Measurements from ENCODE around the gene ACMSD.
"Not testable (repeated sequence)": the region's sequence is repeated elsewhere in the genome, so short reads cannot be mapped to it uniquely, and the experiment has no call there.

Gene ACMSD

DNA sequence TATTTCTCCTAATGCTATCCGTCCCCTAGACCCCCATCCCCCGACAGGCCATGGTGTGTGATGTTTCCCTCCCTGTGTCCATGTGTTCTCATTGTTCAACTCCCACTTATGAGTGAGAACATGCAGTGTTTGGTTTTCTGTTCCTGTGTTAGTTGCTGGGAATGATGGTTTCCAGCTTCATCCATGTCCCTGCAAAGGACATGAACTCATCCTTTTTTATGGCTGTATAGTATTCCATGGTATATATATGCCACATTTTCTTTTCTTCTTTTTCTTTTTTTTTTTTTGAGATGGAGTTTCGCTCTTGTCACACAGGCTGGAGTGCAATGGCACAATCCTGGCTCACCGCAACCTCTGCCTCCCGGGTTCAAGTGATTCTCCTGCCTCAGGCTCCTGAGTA lies 9.2 kb downstream of the ACMSD start:
- DNase-seq (ENCODE audit: low read depth in 2 of 2): not testable (repeated sequence)

- DNase-seq (ENCODE audit: low read depth in 2 of 2): no peak
Measured at GRCh38 chr2:134852518-134852917, 14.1 kb downstream of the ACMSD start.

DNA sequence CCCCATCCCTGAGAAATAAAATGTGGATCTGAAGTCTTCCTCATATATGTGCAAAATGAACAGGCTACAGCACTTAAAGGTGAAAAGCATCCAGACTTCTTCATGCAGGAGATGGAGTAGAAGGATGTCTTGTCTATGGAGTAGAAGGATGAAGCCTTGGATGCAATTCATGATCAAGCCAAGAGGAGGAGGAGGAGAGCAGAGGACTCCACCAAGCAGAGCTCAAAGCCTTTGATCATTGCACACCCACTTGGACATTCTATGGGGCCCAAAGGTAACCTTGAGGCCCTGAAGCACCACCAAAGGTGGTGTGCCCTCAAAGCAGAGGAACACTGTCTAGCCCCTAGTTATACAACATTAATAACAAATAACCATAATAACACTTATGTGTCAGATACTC lies 17.3 kb downstream of the ACMSD start:
- no peak for DNase-seq (ENCODE audit: low read depth in 2 of 2)

DNA sequence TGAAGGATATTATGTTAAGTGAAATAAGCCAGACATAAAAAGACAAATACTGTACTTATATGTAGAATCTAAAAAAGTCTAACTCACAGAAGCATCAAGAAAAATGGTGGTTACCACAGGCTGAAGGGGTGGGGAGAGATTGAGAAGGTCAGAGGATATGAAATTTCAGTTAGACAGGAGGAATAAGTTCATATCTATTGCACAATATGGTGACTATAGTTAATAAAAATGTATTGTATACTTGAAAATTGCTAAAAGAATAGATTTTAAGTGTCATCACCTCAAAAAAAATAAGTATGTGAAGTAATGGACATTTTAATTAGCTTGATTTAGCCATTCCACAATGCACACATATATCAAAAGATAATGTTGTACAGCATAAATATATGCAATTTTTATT lies 19.8 kb downstream of the ACMSD start:
- DNase-seq (ENCODE audit: low read depth in 2 of 2): no peak

DNA sequence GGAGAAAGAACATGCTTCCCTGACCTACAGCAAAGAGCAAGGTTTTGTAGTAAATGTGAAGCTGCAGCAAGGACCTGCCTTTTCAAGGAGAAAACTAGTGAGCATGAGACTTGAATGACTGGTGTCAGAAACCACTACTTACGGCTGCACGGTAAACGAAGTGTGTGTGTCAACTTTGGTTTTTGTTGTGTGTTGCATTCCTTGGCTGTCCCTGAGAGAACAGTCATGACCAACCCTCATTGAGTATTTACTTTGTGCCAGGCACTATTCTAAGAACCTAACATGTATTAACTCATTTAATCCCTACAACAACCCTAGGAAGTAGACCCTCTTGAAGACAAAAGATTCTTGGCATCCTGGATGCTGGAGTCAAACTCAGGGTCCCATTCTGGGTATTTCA lies 22.8 kb downstream of the ACMSD start:
- DNase-seq (ENCODE audit: low read depth in 2 of 2): no peak

DNA sequence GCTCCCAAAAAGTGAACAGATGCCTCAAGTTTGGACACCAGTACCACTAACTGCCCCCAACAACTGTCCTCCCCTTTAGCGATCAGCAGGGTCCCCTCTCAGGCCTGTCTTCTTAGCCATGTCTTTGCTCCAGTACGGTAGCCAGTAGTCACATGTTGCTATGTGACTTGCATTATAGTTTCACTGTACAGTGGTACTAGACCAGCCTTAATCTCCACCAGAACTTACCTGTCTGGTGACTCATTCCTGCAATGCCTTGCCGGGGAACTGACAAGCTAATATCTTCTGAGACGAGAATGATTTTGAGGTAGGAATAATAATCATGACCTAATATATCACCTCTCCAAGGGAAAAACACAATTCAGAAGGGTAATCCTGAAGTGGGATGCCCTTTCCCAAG lies 23.7 kb downstream of the ACMSD start:
- no peak for DNase-seq (ENCODE audit: low read depth in 2 of 2)

DNA sequence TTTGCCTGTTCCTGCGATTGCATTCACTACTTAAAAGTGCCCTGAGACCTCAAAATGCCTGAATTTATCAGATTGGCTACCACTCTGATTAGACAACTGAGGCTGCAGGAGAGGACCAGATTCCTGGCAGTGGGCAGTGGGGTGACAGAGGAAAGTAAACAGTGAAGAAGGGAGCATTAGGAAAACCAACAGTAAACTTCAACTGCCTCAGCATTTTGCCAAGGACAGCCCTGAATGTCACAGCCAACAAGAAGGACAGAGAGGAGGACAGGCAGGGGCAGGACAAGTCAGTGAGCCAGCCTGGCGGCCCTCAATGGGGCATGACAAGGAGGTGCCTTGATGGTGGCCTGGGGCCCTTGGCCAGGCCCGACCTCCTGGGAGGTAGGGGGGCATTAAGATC lies 24.3 kb downstream of the ACMSD start:
- DNase-seq (ENCODE audit: low read depth in 2 of 2): no peak

DNA sequence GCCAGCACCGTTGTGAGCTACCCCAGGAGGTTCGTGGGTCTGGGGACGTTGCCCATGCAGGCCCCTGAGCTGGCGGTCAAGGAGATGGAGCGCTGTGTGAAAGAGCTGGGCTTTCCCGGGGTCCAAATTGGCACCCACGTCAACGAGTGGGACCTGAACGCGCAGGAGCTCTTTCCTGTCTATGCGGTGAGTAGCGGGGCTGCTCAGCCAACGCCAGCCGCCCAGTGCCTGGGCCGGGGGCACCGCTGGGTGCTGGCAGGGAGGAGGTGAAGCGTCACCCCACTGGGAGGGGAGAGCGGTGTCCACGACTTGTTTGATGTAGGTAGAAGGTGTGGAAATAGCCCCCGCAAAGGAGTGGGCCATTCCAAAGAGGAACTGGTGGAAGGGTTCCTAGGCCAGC lies 25.0 kb downstream of the ACMSD start:
- DNase-seq (ENCODE audit: low read depth in 2 of 2): no peak

- no peak for DNase-seq (ENCODE audit: low read depth in 2 of 2)
Measured at GRCh38 chr2:134865067-134865787, 26.8 kb downstream of the ACMSD start.

GRCh38 chr2:134866498-134867099 lies 28.2 kb downstream of the ACMSD start:
- DNase-seq (ENCODE audit: low read depth in 2 of 2): no peak

DNA sequence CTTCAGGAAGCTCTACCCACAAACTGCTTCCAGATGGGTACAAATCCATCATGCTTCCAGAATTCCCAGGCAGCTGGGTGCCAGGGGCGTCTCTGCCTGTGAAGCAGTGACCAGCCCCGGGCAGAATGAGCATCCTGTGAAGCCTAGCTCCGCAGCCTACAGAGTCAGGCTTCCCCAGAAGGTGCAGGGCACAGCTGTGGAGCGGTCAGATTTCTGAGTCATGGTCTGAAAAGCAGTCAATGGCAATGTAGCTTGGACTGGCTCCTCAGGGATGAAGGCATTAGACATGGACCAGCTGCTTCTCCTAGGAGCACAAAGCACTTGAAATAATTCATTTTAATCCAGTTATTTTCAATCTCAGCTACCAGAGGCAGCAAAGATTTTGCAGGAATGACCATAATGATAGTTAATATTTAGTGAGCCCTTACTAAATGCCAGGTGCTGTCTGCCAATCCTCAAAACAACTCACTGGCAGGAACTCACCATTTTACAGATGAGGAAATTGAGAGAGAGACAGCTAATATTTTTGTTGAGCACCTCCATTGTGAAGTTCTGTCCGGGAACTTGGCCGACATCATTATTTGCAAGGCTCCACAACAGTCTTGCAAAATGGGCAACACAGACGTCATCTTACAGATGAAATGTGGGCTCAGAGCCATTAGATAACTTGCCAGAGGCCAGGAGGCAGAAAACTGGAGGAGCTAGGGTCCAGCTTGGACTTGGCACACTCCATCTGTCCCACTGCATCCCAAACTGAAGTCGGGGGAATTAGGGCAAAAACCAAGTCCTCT lies 31.7 kb downstream of the ACMSD start:
- no peak for DNase-seq (ENCODE audit: low read depth in 2 of 2)

GRCh38 chr2:134873152-134873551 lies 34.7 kb downstream of the ACMSD start:
- no peak for DNase-seq (ENCODE audit: low read depth in 2 of 2)

- DNase-seq (ENCODE audit: low read depth in 2 of 2): no peak
Measured at GRCh38 chr2:134875309-134875708, 36.9 kb downstream of the ACMSD start.

DNA sequence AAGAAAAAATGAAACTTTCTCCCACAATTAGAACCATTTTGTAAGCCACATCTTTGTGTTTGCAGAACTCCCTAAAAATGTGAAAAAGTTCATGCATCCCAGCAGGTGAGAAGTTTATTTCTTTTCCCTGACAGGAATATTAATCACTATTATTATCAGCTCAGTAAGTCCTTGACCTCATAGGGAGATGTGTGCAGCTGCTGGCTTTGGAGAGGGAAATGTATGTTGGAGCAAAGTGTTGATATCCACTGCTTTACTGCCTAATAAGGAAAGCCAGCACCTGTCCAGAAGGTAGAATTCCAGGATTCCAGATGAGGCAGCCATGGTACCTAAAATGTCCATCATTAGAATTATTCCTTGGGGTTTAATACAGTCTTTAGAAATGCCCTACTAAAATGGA lies 44.4 kb downstream of the ACMSD start:
- no peak for DNase-seq (ENCODE audit: low read depth in 2 of 2)

DNA sequence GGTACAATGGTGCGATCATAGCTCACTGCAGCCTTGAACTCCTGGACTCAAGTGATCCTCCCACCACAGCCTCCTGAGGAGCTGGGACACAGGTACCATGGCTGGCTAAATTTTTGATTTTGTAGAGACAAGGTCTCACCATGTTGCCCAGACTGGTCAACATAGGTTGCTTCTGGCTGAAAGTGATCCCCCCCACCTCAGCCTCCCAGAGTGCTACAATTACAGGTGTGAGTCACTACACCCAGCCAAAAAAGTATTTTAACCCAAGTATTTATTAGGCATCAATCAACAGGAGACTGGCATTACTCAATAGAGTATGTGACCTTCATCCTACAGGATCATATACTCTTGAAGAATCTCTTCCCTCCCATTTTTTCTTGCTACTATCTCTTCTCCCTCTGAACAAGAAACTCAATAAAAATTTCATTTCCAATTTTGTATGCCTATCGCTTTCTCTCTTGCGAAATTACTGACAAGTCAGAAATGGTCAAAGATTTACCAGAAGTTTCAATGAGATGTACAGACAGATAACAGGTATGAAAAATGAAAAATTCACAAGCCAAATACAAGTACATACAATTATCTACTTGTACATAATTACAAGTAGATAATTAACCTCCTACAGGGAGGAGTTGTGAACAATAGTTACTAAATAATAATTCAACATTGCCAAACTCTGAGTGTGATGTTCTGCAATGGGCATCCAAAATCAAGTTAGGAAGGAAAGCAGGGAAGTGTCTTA lies 45.3 kb downstream of the ACMSD start:
- DNase-seq (ENCODE audit: low read depth in 2 of 2): no peak

- no peak for DNase-seq (ENCODE audit: low read depth in 2 of 2)
Measured at GRCh38 chr2:134884435-134884834, 46.0 kb downstream of the ACMSD start.

DNA sequence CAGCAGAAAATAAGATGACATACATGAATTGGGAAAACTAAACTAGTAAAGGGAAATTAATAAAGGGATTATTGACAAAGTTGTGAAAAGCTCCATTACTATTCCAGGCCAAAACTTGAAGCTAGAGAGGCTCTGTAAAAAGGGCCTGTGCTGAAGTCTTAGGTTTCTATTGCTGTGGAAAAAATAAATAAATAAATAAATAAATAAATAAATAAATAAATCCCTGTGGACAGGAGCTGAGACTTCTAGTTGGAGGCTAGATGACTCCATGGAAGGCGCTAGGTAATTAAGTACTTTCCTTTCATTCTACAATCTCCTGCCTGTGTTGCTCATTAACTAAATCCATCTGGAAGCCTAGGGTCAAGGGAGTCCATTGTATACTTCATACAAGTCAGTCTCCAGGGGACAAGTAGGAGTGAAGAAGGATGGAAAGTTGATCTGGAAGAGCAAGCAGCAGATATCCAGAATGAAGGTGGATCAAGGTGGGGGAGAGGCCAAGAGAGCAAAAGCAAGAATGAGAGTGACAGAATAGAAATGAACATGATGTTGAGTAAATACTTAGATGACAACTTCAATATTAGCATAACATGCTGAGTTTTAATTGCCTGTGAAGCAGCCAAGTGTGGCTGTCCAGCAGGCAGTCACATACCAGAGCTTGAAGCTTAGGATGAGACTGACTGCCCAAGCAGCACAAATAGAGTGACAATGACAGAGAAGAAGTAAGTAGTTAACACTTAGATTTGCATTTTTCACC lies 54.0 kb downstream of the ACMSD start:
- no peak for DNase-seq (ENCODE audit: low read depth in 2 of 2)

DNA sequence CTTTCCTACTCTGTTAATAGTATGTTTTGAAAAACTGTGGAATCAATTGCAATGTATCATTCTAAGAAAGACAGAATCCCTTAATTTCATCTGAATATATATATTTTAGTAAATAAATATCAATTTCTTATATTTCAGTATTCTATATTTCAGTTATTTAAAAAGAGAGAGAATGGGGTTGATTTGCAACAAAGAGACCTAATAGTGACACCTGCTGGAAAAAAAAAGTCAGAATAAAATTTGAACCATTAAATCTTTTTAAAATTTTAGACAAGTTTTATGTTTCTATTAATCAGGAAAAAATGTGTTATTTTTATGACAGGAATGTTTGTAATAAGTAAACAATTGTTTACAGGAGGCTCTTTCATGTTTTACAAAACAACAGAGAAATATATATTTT lies 59.5 kb downstream of the ACMSD start:
- DNase-seq (ENCODE audit: low read depth in 2 of 2): no peak

DNA sequence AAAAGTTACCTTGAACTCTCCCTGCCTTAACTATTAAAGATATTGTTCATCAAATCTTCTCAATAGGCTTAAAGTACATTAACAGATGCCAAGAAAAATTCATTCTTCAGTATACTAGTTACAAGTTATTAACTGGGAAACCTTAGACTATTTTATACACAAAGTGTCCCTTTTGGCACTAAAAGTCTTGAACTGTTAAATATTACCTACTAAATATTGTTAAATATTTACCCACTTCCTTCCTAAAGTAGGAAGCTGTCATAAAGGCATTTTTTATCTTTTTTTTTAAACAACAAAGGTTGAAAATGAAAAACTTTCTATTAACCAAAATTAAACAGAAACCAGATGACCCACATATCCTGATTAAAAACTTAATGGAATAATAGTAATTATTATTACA lies 60.8 kb downstream of the ACMSD start:
- no peak for DNase-seq (ENCODE audit: low read depth in 2 of 2)

DNA sequence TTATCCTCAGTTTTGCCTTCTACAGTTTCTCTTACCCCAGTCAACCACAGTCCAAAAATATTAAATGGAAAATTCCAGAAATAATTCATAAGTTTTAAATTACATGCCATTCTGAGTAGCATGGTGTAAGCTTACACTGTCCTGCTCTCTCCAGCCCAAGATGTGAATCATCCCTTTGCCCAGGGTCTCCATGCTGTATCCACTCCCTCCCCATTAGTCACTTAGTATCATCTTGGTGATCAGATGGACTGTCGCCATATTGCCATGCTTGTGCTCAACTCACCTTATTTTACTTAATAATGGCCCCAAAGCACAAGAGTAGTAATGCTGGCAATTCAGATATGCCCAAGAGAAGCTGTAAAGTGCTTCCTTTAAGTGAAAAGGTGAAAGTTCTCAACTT lies 61.7 kb downstream of the ACMSD start:
- no peak for DNase-seq (ENCODE audit: low read depth in 2 of 2)

GRCh38 chr2:134903701-134904100 lies 65.3 kb downstream of the ACMSD start:
- DNase-seq (ENCODE audit: low read depth in 2 of 2): not testable (repeated sequence)

GRCh38 chr2:134905168-134905567 lies 66.8 kb downstream of the ACMSD start:
- no peak for DNase-seq (ENCODE audit: low read depth in 2 of 2)

Measured in stimulated activated CD4-positive, alpha-beta T cell treated with anti-CD3 and anti-CD28 coated beads, Interleukin-15, amount 100 ng/mL, for 48 hours (primary cell).